HepG2 (cell line): Measurements from ENCODE around the gene PRKCB. TPM values are rescaled to one million over a fixed set of nuclear protein-coding genes. Genes with fewer than 3 reads are reported as not detected.

Experiments used
- ATAC-seq: fragments of 200-7000 bp; cut with Tn5 transposase; 3 replicates; pipeline ENCODE4 v1.9.1; 2020; ENCODE audit warnings: mild to moderate bottlenecking, moderate library complexity
- BruUV-seq: library from RNA; stranded (reverse); fragments of 400-500 nt; replicated peaks from 2 replicates; lab custom pipeline; 2021; lab: Mats Ljungman, UMichigan
- CTCF ChIA-PET: fragments of 300-600 bp; formaldehyde crosslinking; extraction: SDS; loops from one replicate; lab custom pipeline; 2021; ENCODE audit warnings: low total read pairs, inconsistent platforms, low intra/inter-chr PET ratio; lab: Yijun Ruan, JAX
- POLR2A ChIA-PET: fragments of 350-600 bp; sonication (Branson Sonifier 250); formaldehyde crosslinking; loops from one replicate; lab custom pipeline; 2020; ENCODE audit warnings: antibody characterized with exemption, inconsistent platforms; lab: Yijun Ruan, JAX
- DNase-seq: peaks from one replicate; pipeline ENCODE4 v3.0.0-alpha.2; 2015; ENCODE audit warnings: low spot score
- FAIRE-seq: peaks from 3 replicates; lab custom pipeline; 2011; peaks lifted over from hg19 to GRCh38; lab: Jason Lieb, UNC
- H2AFZ ChIP-seq: one replicate; pipeline ENCODE4 v1.6.1; 2011; ENCODE audit warnings: low read length, inconsistent platforms
- H3K27ac ChIP-seq: fragments of 300-600 bp; 3 replicates; pipeline ENCODE4 v1.8.0; 2011; ENCODE audit warnings: mixed run types, mild to moderate bottlenecking, mixed read lengths, low read length, inconsistent platforms; ENCODE audit not compliant: insufficient read depth; ENCODE audit errors: extremely low read length
- H3K27me3 ChIP-seq, 2 experiments: fragments of 200-600 bp in 1 of 2; 2 replicates in 1 of 2; 3 replicates in 1 of 2; pipeline versions ENCODE4 v1.6.0 to v1.8.0; 2011; ENCODE audit warnings: low read length in 2 of 2, mild to moderate bottlenecking in 2 of 2, moderate library complexity in 2 of 2, inconsistent platforms in 1 of 2; ENCODE audit not compliant: insufficient read depth in 2 of 2, control insufficient read depth in 1 of 2
- H3K36me3 ChIP-seq, 2 experiments: fragments of 200-600 bp in 1 of 2; replicated peaks in 1 of 2; 2 replicates in 1 of 2; 3 replicates in 1 of 2; pipeline versions ENCODE4 v1.5.1 to v1.8.0; 2011; ENCODE audit warnings: low read length in 2 of 2, inconsistent platforms in 1 of 2; ENCODE audit not compliant: insufficient read depth in 2 of 2, control insufficient read depth in 1 of 2
- H3K4me1 ChIP-seq: 2 replicates; pipeline ENCODE4 v1.5.1; 2012; ENCODE audit warnings: low read length, inconsistent platforms; ENCODE audit not compliant: insufficient read depth
- H3K4me2 ChIP-seq: 2 replicates; pipeline ENCODE4 v1.6.0; 2011; ENCODE audit warnings: low read depth, low read length, inconsistent platforms
- H3K4me3 ChIP-seq, 3 experiments: fragments of 200-600 bp in 1 of 3; sonication (generic), shearing (Covaris generic) in 1 of 3; replicated peaks in 1 of 3; 2 replicates each; pipeline ENCODE4 v1.5.1; 2011 to 2016; ENCODE audit warnings: low read length in 3 of 3, inconsistent platforms in 2 of 3, low read depth in 2 of 3, mild to moderate bottlenecking in 2 of 3, control low read depth in 1 of 3, mixed read lengths in 1 of 3; ENCODE audit not compliant: insufficient read depth in 1 of 3
- H3K79me2 ChIP-seq: one replicate; pipeline ENCODE4 v1.6.1; 2011; ENCODE audit warnings: low read length, inconsistent platforms; ENCODE audit not compliant: insufficient read depth
- H3K9ac ChIP-seq: 2 replicates; pipeline ENCODE4 v1.6.0; 2011; ENCODE audit warnings: mild to moderate bottlenecking, low read depth, low read length, inconsistent platforms; ENCODE audit not compliant: insufficient read depth
- H3K9me3 ChIP-seq: 2 replicates; pipeline ENCODE4 v1.5.1; 2012; ENCODE audit warnings: mild to moderate bottlenecking, low read length
- H4K20me1 ChIP-seq: 2 replicates; pipeline ENCODE4 v1.6.0; 2011; ENCODE audit warnings: inconsistent platforms, mild to moderate bottlenecking, low read length, moderate library complexity; ENCODE audit not compliant: insufficient read depth
- AKAP8 ChIP-seq: sonication (generic); formaldehyde crosslinking; IDR thresholded peaks from 2 replicates; pipeline ENCODE4 v1.5.1; 2020; ENCODE audit warnings: mild to moderate bottlenecking, missing genetic modification reagents
- MED13 ChIP-seq: sonication (generic); formaldehyde crosslinking; IDR thresholded peaks from 2 replicates; pipeline ENCODE4 v1.5.0; 2020; ENCODE audit warnings: missing genetic modification reagents
- WGBS: methylation state at CpG from one replicate; pipeline ENCODE4 v1.1.6; 2017; ENCODE audit warnings: low lambda C conversion rate; 5-methylcytosine and 5-hydroxymethylcytosine counted together
- in situ Hi-C: cut with HindIII; loops from 2 replicates; pipeline ENCODE4 v1.10.0; 2017; ENCODE audit warnings: low pct_unique_long_range_greater_than_20kb; ENCODE audit not compliant: extremely low pct_ligation_motif_present
- intact Hi-C: fragments of 100-400 bp; cut with micrococcal nuclease; formaldehyde crosslinking; loops from one replicate; pipeline ENCODE4 v1.10.0; 2022; ENCODE audit not compliant: unreplicated experiment
- polyA plus RNA-seq, 8 experiments: library from polyadenylated mRNA; depleted of rRNA in 3 of 8; stranded (reverse) in 7 of 8; unstranded in 1 of 8; fragments of >200 nt; fragmentation: Illumina TruSeq in 4 of 8; extraction: Trizol in 4 of 8; gene quantifications; 2 replicates each; pipeline versions ENCODE4 v1.2.1 to v1.2.3, GENCODE V29; 2011 to 2016; ENCODE audit warnings: low read depth in 4 of 8, missing spikeins in 1 of 8, mixed read lengths in 1 of 8; ENCODE audit not compliant: insufficient read depth in 1 of 8
- total RNA-seq, 5 experiments: library from RNA; depleted of rRNA; stranded (reverse); fragments of >200 nt; fragmentation: Illumina TruSeq; extraction: Trizol; gene quantifications; 2 replicates each; pipeline ENCODE4 v1.2.3, GENCODE V29; 2016; ENCODE audit warnings: low read depth in 1 of 5
- TF ChIP-seq, protein P1 (sequence below): sonication (generic); formaldehyde crosslinking; IDR thresholded peaks from 2 replicates; pipeline ENCODE4 v1.4.0; 2020; ENCODE audit warnings: missing genetic modification reagents, borderline replicate concordance
- TF ChIP-seq, protein P2 (sequence below): sonication (generic); formaldehyde crosslinking; IDR thresholded peaks from 2 replicates; pipeline ENCODE4 v1.9.0; 2021; ENCODE audit warnings: mild to moderate bottlenecking, missing genetic modification reagents

Gene PRKCB
- total and polyA plus RNA-seq, 2 of the 13 experiments (the other 11 are each of a cell fraction or from before 2014, with no cell fraction given): 0.01 TPM; not detected in 1

DNA sequence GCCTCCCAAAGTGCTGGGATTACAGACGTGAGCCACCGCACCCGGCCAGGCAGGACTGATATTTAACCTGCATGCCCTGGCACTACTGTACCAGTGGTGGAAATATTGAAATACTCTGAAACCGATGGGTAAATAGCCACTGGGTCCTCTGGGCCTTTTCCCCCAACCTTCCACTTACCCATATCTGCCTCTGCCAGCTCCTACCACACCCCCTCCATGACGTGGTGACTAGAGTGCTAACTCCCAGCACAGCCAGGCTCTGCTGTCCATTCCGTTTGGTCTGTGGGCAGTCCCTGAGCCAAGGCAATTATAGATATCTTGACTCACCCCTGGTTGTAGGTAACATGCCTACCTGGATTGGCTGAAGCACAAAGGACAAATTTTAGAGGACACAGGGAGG lies 187.8 kb downstream of the PRKCB start:
- DNase-seq: no peak
- no peak for FAIRE-seq
- H3K4me3 ChIP-seq: no peak overlapping the region
- H3K27ac ChIP-seq: no peak overlapping the region
- ChIA-PET POLR2A (no interaction called here), CTCF (no interaction called here)
- no TSS peak for BruUV-seq
- no peak overlapping the region for H3K9ac ChIP-seq
- intact Hi-C loops: no loop called here
- H3K4me2 ChIP-seq: no peak overlapping the region
- TF ChIP-seq, protein P1, sequence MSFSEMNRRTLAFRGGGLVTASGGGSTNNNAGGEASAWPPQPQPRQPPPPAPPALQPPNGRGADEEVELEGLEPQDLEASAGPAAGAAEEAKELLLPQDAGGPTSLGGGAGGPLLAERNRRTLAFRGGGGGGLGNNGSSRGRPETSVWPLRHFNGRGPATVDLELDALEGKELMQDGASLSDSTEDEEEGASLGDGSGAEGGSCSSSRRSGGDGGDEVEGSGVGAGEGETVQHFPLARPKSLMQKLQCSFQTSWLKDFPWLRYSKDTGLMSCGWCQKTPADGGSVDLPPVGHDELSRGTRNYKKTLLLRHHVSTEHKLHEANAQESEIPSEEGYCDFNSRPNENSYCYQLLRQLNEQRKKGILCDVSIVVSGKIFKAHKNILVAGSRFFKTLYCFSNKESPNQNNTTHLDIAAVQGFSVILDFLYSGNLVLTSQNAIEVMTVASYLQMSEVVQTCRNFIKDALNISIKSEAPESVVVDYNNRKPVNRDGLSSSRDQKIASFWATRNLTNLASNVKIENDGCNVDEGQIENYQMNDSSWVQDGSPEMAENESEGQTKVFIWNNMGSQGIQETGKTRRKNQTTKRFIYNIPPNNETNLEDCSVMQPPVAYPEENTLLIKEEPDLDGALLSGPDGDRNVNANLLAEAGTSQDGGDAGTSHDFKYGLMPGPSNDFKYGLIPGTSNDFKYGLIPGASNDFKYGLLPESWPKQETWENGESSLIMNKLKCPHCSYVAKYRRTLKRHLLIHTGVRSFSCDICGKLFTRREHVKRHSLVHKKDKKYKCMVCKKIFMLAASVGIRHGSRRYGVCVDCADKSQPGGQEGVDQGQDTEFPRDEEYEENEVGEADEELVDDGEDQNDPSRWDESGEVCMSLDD (CRISPR knock-in tag): no peak
- no peak for TF ChIP-seq AKAP8 (CRISPR knock-in tag)
- TF ChIP-seq, protein P2, sequence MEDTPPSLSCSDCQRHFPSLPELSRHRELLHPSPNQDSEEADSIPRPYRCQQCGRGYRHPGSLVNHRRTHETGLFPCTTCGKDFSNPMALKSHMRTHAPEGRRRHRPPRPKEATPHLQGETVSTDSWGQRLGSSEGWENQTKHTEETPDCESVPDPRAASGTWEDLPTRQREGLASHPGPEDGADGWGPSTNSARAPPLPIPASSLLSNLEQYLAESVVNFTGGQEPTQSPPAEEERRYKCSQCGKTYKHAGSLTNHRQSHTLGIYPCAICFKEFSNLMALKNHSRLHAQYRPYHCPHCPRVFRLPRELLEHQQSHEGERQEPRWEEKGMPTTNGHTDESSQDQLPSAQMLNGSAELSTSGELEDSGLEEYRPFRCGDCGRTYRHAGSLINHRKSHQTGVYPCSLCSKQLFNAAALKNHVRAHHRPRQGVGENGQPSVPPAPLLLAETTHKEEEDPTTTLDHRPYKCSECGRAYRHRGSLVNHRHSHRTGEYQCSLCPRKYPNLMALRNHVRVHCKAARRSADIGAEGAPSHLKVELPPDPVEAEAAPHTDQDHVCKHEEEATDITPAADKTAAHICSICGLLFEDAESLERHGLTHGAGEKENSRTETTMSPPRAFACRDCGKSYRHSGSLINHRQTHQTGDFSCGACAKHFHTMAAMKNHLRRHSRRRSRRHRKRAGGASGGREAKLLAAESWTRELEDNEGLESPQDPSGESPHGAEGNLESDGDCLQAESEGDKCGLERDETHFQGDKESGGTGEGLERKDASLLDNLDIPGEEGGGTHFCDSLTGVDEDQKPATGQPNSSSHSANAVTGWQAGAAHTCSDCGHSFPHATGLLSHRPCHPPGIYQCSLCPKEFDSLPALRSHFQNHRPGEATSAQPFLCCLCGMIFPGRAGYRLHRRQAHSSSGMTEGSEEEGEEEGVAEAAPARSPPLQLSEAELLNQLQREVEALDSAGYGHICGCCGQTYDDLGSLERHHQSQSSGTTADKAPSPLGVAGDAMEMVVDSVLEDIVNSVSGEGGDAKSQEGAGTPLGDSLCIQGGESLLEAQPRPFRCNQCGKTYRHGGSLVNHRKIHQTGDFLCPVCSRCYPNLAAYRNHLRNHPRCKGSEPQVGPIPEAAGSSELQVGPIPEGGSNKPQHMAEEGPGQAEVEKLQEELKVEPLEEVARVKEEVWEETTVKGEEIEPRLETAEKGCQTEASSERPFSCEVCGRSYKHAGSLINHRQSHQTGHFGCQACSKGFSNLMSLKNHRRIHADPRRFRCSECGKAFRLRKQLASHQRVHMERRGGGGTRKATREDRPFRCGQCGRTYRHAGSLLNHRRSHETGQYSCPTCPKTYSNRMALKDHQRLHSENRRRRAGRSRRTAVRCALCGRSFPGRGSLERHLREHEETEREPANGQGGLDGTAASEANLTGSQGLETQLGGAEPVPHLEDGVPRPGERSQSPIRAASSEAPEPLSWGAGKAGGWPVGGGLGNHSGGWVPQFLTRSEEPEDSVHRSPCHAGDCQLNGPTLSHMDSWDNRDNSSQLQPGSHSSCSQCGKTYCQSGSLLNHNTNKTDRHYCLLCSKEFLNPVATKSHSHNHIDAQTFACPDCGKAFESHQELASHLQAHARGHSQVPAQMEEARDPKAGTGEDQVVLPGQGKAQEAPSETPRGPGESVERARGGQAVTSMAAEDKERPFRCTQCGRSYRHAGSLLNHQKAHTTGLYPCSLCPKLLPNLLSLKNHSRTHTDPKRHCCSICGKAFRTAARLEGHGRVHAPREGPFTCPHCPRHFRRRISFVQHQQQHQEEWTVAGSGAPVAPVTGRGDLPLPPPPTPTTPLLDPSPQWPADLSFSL: no peak
- TF ChIP-seq MED13 (CRISPR knock-in tag): no peak
- peaks cover 0 to 12% of the 10 kb centered on the region in 2 experiments; a peak in 2 of 5 replicates for H3K27me3 ChIP-seq
- H3K4me1 ChIP-seq: no peaks in the 10 kb centered on the region
- H3K9me3 ChIP-seq: no peaks in the 10 kb centered on the region
- no peaks in the 10 kb centered on the region for H3K79me2 ChIP-seq
- WGBS: 23% methylated on average over 5 of the region's 6 CpGs
- no peak overlapping the region for H2AFZ ChIP-seq
- no peaks in the 10 kb centered on the region for H4K20me1 ChIP-seq
- no peaks in the 10 kb centered on the region for H3K36me3 ChIP-seq
- ATAC-seq: no peak
- in situ Hi-C loops: no loop called here
